Keratinocyte (primary cell): ENCODE data around the gene RAB11FIP4.

Experiments used
- CTCF ChIP-seq, 3 experiments: IDR thresholded peaks in 1 of 3; conservative IDR thresholded peaks in 1 of 3; optimal IDR thresholded peaks in 1 of 3; 2 replicates in 2 of 3; 3 replicates in 1 of 3; pipeline versions ENCODE3 to v1.5.1; 2011; ENCODE audit warnings: low read length in 3 of 3, mild to moderate bottlenecking in 3 of 3, moderate library complexity in 2 of 3, control low read depth in 1 of 3, inconsistent platforms in 1 of 3; ENCODE audit not compliant: insufficient read depth in 2 of 3; ENCODE audit errors: extremely low read depth in 1 of 3
- EZH2 ChIP-seq: IDR thresholded peaks from one replicate; pipeline ENCODE4 v1.6.1; 2012; ENCODE audit warnings: inconsistent platforms, mild to moderate bottlenecking, low read length, moderate library complexity

- TF ChIP-seq CTCF (optimal IDR thresholded peaks at IDR 0.05 in 1 of 3, IDR thresholded peaks at IDR 0.05 in 1 of 3, conservative IDR thresholded peaks at IDR 0.05 in 1 of 3; ENCODE audit: extremely low read depth in 1 of 3, insufficient read depth in 2 of 3, low read length in 3 of 3) = no peak
- TF ChIP-seq EZH2 = no peak
Measured at GRCh38 chr17:31511195-31511578, 119.7 kb downstream of the RAB11FIP4 start.
